Osteocyte (in vitro differentiated cells): ENCODE data around the gene REV1. TPM values are rescaled to one million over a fixed set of nuclear protein-coding genes. Genes with fewer than 3 reads are reported as not detected.

Source experiments
- DNase-seq: peaks from one replicate; pipeline ENCODE4 v3.0.0; 2021; ENCODE audit warnings: mixed read lengths; ENCODE audit not compliant: unreplicated experiment; ENCODE audit errors: extremely low spot score
- H3K27ac Mint-ChIP-seq: one replicate; pipeline ENCODE4 v1.8.0; 2021; ENCODE audit warnings: mild to moderate bottlenecking, mixed read lengths; ENCODE audit not compliant: unreplicated experiment
- H3K27me3 Mint-ChIP-seq: one replicate; pipeline ENCODE4 v1.8.0; 2021; ENCODE audit warnings: mixed read lengths; ENCODE audit not compliant: unreplicated experiment
- H3K36me3 Mint-ChIP-seq: one replicate; pipeline ENCODE4 v1.8.0; 2021; ENCODE audit warnings: mixed read lengths; ENCODE audit not compliant: unreplicated experiment
- H3K4me1 Mint-ChIP-seq: one replicate; pipeline ENCODE4 v1.8.0; 2021; ENCODE audit warnings: mixed read lengths; ENCODE audit not compliant: unreplicated experiment
- H3K4me3 Mint-ChIP-seq: one replicate; pipeline ENCODE4 v1.8.0; 2021; ENCODE audit warnings: mild to moderate bottlenecking, moderate library complexity, mixed read lengths; ENCODE audit not compliant: unreplicated experiment
- H3K9me3 Mint-ChIP-seq: one replicate; pipeline ENCODE4 v1.8.0; 2021; ENCODE audit warnings: mixed read lengths; ENCODE audit not compliant: unreplicated experiment
- CTCF ChIP-seq: fragments of 200-600 bp; sonication (generic); IDR thresholded peaks from 2 replicates; pipeline ENCODE4 v1.5.0; 2021; ENCODE audit warnings: antibody characterized with exemption, mild to moderate bottlenecking, moderate library complexity
- total RNA-seq: library from RNA; stranded (reverse); gene quantifications from 2 replicates; pipeline ENCODE4 v1.2.1, GENCODE V29; 2021

The REV1 gene
- total RNA-seq, 1 donor from 2014 or later = 32.5 TPM

DNA sequence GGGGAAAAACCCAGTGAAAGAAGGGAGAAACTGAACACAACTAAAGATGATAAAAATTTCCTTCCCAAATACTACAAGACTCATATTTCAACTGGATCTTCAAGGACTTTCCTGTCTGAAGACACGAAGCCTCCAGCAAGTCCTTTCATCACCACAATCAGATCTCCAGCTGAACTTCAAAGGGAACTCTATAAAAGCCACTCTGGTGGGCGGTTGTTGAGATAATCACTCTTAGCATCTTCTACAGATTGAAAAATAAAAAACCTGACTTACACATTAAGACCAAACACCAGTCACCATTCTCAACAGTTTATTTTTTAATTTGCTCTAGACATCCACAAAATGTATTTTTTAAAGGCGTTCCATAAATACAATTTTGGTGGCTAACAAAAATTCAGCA lies 4.4 kb downstream of the REV1 start:
- Mint-ChIP-seq H3K27ac (no peak overlapping the region), H3K27me3 (no peaks in the 10 kb centered on the region), H3K4me1 (peaks cover 24% of the 10 kb centered on the region), H3K36me3 (no peaks in the 10 kb centered on the region), H3K4me3 (no peak overlapping the region), H3K9me3 (no peaks in the 10 kb centered on the region)
- no peak for DNase-seq
- no peak for TF ChIP-seq CTCF

- H3K27ac Mint-ChIP-seq = no peak overlapping the region
- TF ChIP-seq CTCF = no peak
- H3K4me1 Mint-ChIP-seq = peaks cover 29% of the 10 kb centered on the region
These were observed 5.6 kb downstream of the REV1 start for GRCh38 chr2:99484205-99484604.

DNA sequence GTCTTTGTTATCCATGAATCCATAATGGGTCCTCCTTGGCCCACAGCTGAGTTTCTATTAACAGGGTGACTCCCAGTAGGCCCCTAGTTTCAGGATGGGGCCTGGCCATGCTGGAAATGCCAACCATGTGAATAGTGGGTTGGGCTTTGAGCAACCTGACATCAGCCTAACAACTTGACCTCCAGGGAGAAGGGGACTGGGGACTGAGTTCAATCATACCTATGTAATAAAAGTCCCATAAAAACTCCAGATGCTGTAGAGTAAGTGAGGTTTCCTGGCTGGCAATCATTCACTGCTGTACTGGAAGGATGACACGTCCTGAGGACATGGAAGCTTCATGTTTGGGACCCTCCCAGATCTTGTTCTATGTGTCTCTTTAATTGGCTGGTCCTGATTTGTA lies 7.9 kb downstream of the REV1 start:
- no peak for DNase-seq
- no peaks in the 10 kb centered on the region for H3K27me3 Mint-ChIP-seq
- H3K4me3 Mint-ChIP-seq = no peak overlapping the region
- no peak overlapping the region for H3K27ac Mint-ChIP-seq
- H3K9me3 Mint-ChIP-seq = no peaks in the 10 kb centered on the region
- H3K4me1 Mint-ChIP-seq = peaks cover 28% of the 10 kb centered on the region
- no peaks in the 10 kb centered on the region for H3K36me3 Mint-ChIP-seq
- no peak for TF ChIP-seq CTCF

More at GRCh38 chr2:99484205-99484604, 5.6 kb downstream of the REV1 start:
- Mint-ChIP-seq H3K36me3 (no peaks in the 10 kb centered on the region), H3K27me3 (no peaks in the 10 kb centered on the region), H3K4me3 (no peak overlapping the region), H3K9me3 (no peaks in the 10 kb centered on the region)
- DNase-seq = no peak

- Mint-ChIP-seq H3K4me3 (no peak overlapping the region), H3K27ac (no peak overlapping the region), H3K27me3 (no peaks in the 10 kb centered on the region), H3K4me1 (peaks cover 24% of the 10 kb centered on the region), H3K36me3 (no peaks in the 10 kb centered on the region), H3K9me3 (no peaks in the 10 kb centered on the region)
- no peak for DNase-seq
- TF ChIP-seq CTCF = no peak
These were observed 8.3 kb downstream of the REV1 start for GRCh38 chr2:99481527-99481926.

- H3K36me3 Mint-ChIP-seq = no peaks in the 10 kb centered on the region
- H3K4me3 Mint-ChIP-seq = no peak overlapping the region
- no peaks in the 10 kb centered on the region for H3K27me3 Mint-ChIP-seq
- no peak overlapping the region for H3K27ac Mint-ChIP-seq
- TF ChIP-seq CTCF = no peak
- DNase-seq = no peak
- H3K4me1 Mint-ChIP-seq = peaks cover 16% of the 10 kb centered on the region
- no peaks in the 10 kb centered on the region for H3K9me3 Mint-ChIP-seq
These were observed 9.4 kb downstream of the REV1 start for GRCh38 chr2:99480390-99480789.
